ENCODE results near the gene TMEM47.

Gene TMEM47

DNA sequence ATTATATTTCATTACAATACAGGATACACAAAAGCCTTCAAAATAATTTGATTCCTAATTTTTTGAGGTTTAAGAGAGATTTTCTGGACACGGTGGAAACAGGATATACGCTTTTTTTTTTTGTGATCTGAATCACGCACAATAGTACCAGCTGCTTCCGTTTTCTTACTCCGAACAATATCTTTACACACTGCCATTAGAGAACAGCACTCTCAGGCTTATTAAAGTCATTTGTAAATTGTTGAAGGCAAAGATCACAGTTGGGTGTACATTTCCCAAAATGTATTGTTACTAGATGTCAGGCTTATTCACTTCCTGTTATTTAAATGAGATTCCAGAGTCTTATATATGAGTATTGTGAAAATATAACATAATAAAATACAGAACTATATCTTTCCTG lies 71.5 kb downstream of the TMEM47 start:
- DNase-seq (ENCODE audit: low read depth, low spot score) = no peak

DNA sequence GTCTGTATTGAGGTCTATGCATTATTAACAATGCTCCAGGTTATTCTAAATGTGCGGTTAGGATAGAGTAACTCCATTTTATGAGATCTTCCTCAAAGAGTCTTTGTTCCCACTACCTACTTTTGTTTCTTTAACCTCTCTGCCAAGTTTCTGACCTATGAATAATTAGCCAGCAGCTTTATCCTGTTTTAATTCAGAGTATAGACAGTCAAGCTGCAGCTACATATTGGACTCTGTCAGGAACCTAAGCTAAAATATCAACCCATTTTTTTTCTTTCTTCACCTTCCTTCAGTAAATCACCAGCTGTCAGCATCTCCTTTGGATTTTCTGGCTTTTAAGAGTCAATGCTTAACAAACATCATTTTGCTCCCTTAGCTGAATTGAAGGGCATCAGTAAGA lies 72.3 kb downstream of the TMEM47 start:
- no peak for DNase-seq (ENCODE audit: low read depth, low spot score)

DNA sequence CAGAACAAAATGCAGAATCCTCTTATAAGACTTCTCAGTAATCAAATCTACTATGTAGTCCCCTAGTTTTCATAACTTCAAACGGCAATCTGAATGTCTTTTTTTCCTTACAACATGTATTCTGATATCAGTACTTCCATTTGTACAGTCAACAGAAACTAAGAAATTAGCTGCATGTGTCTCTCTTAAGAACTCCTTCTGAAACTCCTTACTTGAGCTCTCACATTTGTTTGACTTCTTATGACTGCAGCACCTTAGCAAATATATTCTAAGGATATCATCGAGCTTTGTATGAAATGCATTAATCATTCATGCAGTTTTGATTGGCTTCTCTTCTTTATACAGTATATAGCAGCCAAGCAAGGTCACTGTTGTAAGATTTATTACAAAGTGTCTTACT lies 77.0 kb downstream of the TMEM47 start:
- DNase-seq (ENCODE audit: low read depth, low spot score) = no peak

DNA sequence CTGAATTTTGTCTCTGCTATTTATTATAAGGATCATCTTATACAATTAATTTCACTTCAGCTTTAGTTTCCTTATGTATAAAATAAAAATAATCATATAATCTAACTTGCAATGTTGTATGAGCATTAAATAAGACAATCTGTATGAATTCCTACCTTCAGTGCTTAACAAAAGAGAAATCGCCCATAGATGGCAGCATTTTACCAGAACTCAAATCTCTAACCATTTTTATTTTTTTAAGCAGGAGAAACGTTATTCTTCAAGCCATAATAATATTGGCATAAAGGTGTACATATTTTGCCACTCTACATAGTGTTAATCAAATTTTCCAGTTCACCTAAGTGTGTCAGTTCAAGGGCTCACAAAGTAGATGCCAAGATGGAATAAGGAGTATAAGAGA lies 78.8 kb downstream of the TMEM47 start:
- no peak for DNase-seq (ENCODE audit: low read depth, low spot score)

Measured in activated naive CD8-positive, alpha-beta T cell treated with anti-CD3 and anti-CD28 coated beads, Interleukin-2, amount 50 U/mL, for 16 hours (primary cell).